SK-N-SH (cell line): ENCODE measurements around the gene CCDC197. TPM values are rescaled to one million over a fixed set of nuclear protein-coding genes. Genes with fewer than 3 reads are reported as not detected.

ENCODE experiments used
- CTCF ChIA-PET: fragments of 300-600, 350-600 bp; formaldehyde crosslinking; extraction: SDS; loops from one replicate; lab custom pipeline; 2021; lab: Yijun Ruan, JAX
- POLR2A ChIA-PET: fragments of 350-600 bp; sonication (Branson Sonifier 250); formaldehyde crosslinking; extraction: SDS; loops from one replicate; lab custom pipeline; 2020; ENCODE audit warnings: antibody characterized with exemption, inconsistent platforms; lab: Yijun Ruan, JAX
- DNase-seq: peaks from one replicate; pipeline ENCODE4 v3.0.0; 2012
- H2AFZ ChIP-seq: fragments of 200-600 bp; sonication (generic); 2 replicates; pipeline ENCODE4 v1.8.1; 2016; ENCODE audit warnings: antibody characterized with exemption, mild to moderate bottlenecking, low read depth
- H3F3A ChIP-seq: fragments of 200-600 bp; sonication (generic); replicated peaks from 2 replicates; pipeline ENCODE3; 2016; ENCODE audit warnings: antibody characterized with exemption, mild to moderate bottlenecking; ENCODE audit not compliant: insufficient read depth
- H3K27ac ChIP-seq, 2 experiments: fragments of 200-500 bp in 1 of 2; fragments of 200-600 bp in 1 of 2; sonication (Bioruptor generic) in 1 of 2; sonication (generic), shearing (Covaris generic) in 1 of 2; 2 replicates each; pipeline versions ENCODE4 v1.5.1 to v1.6.1; 2014 to 2016; ENCODE audit warnings: low read depth in 2 of 2, inconsistent platforms in 1 of 2, low read length in 1 of 2, mild to moderate bottlenecking in 1 of 2, mixed read lengths in 1 of 2
- H3K27me3 ChIP-seq: fragments of 200-600 bp; sonication (generic), shearing (Covaris generic); 2 replicates; pipeline ENCODE4 v1.6.1; 2016; ENCODE audit warnings: mixed run types; ENCODE audit not compliant: insufficient read depth
- H3K36me3 ChIP-seq, 2 experiments: fragments of 200-500 bp in 1 of 2; fragments of 200-600 bp in 1 of 2; sonication (Bioruptor generic) in 1 of 2; sonication (generic) in 1 of 2; replicated peaks in 1 of 2; 2 replicates each; pipeline versions ENCODE3 to v1.5.1; 2014 to 2016; ENCODE audit warnings: low read length in 1 of 2, mild to moderate bottlenecking in 1 of 2; ENCODE audit not compliant: insufficient read depth in 2 of 2, control insufficient read depth in 1 of 2
- H3K4me1 ChIP-seq, 2 experiments: fragments of 200-500 bp in 1 of 2; fragments of 200-600 bp in 1 of 2; sonication (Bioruptor generic) in 1 of 2; sonication (generic), shearing (Covaris generic) in 1 of 2; 2 replicates each; pipeline versions ENCODE4 v1.5.1 to v1.6.1; 2014 to 2016; ENCODE audit warnings: low read depth in 1 of 2, low read length in 1 of 2, mixed run types in 1 of 2; ENCODE audit not compliant: insufficient read depth in 2 of 2, control insufficient read depth in 1 of 2
- H3K4me2 ChIP-seq: fragments of 200-600 bp; sonication (generic), shearing (Covaris generic); 2 replicates; pipeline ENCODE4 v1.6.1; 2017; ENCODE audit warnings: mixed run types
- H3K4me3 ChIP-seq, 2 experiments: fragments of 200-500 bp in 1 of 2; fragments of 200-600 bp in 1 of 2; sonication (Bioruptor generic) in 1 of 2; sonication (generic), shearing (Covaris generic) in 1 of 2; 2 replicates each; pipeline versions ENCODE4 v1.5.1 to v1.8.1; 2014 to 2016; ENCODE audit warnings: low read depth in 2 of 2, inconsistent platforms in 1 of 2, low read length in 1 of 2, mild to moderate bottlenecking in 1 of 2, mixed read lengths in 1 of 2, moderate library complexity in 1 of 2
- H3K79me2 ChIP-seq: fragments of 200-600 bp; sonication (generic); 2 replicates; pipeline ENCODE4 v1.8.1; 2017; ENCODE audit warnings: mild to moderate bottlenecking; ENCODE audit not compliant: insufficient read depth
- H3K9ac ChIP-seq: fragments of 200-600 bp; sonication (generic); 2 replicates; pipeline ENCODE4 v1.6.1; 2017; ENCODE audit warnings: mixed run types
- H3K9me2 ChIP-seq: fragments of 200-600 bp; sonication (generic); 2 replicates; pipeline ENCODE4 v1.6.1; 2017; ENCODE audit warnings: mixed run types
- H3K9me3 ChIP-seq: fragments of 200-600 bp; sonication (generic); 2 replicates; pipeline ENCODE4 v1.6.1; 2017; ENCODE audit warnings: mixed run types, mild to moderate bottlenecking, moderate library complexity
- H4K20me1 ChIP-seq: fragments of 200-600 bp; sonication (generic); 2 replicates; pipeline ENCODE4 v1.6.1; 2017; ENCODE audit warnings: mild to moderate bottlenecking, mixed run types; ENCODE audit not compliant: insufficient read depth
- CHD2 ChIP-seq: fragments of 150-350 bp; IDR thresholded peaks from 2 replicates; pipeline ENCODE4 v1.6.1; 2018; ENCODE audit warnings: low read length; ENCODE audit not compliant: partially characterized antibody
- EP300 ChIP-seq, 2 experiments: IDR thresholded peaks; 2 replicates each; pipeline versions ENCODE4 v1.4.0 to v1.6.1; 2012; ENCODE audit warnings: borderline replicate concordance in 1 of 2, low read depth in 1 of 2, low read length in 1 of 2
- EZH2phosphoT487 ChIP-seq: fragments of 200-600 bp; sonication (generic); IDR thresholded peaks from 2 replicates; pipeline ENCODE4 v1.6.1; 2017; ENCODE audit warnings: low read depth, mixed run types, mild to moderate bottlenecking, antibody characterized with exemption, moderate library complexity, borderline replicate concordance
- FOXJ3 ChIP-seq: sonication (generic); formaldehyde crosslinking; IDR thresholded peaks from 2 replicates; pipeline ENCODE4 v1.5.1; 2020; ENCODE audit warnings: mild to moderate bottlenecking, missing genetic modification reagents
- JUND ChIP-seq: IDR thresholded peaks from 2 replicates; pipeline ENCODE4 v1.4.0; 2012
- MEF2A ChIP-seq: IDR thresholded peaks from 2 replicates; pipeline ENCODE4 v1.4.0; 2012; ENCODE audit warnings: low read depth, borderline replicate concordance
- MXI1 ChIP-seq: IDR thresholded peaks from 2 replicates; pipeline ENCODE4 v1.6.1; 2012; ENCODE audit warnings: mild to moderate bottlenecking, low read depth, low read length, improper control_type of control experiment
- NRF1 ChIP-seq: IDR thresholded peaks from 2 replicates; pipeline ENCODE4 v1.6.1; 2012; ENCODE audit warnings: low read depth, mild to moderate bottlenecking, low read length
- POLR2AphosphoS5 ChIP-seq: IDR thresholded peaks from 2 replicates; pipeline ENCODE4 v1.6.1; 2012; ENCODE audit warnings: low read depth, low read length
- RCOR1 ChIP-seq: fragments of 150-350 bp; IDR thresholded peaks from 2 replicates; pipeline ENCODE4 v1.6.1; 2017; ENCODE audit warnings: antibody characterized with exemption, low read length
- RFX5 ChIP-seq: IDR thresholded peaks from 2 replicates; pipeline ENCODE4 v1.6.1; 2012; ENCODE audit warnings: mild to moderate bottlenecking, improper control_type of control experiment, low read length
- SIN3A ChIP-seq: IDR thresholded peaks from 2 replicates; pipeline ENCODE4 v1.6.1; 2012; ENCODE audit warnings: low read depth, mild to moderate bottlenecking, low read length, moderate library complexity, borderline replicate concordance
- TCF12 ChIP-seq: IDR thresholded peaks from 2 replicates; pipeline ENCODE4 v1.4.0; 2012
- YY1 ChIP-seq: IDR thresholded peaks from 2 replicates; pipeline ENCODE4 v1.4.0; 2012; ENCODE audit warnings: low read depth, mild to moderate bottlenecking
- WGBS: methylation state at CpG from one replicate; pipeline ENCODE4 v1.1.6; 2017; ENCODE audit warnings: low lambda C conversion rate; 5-methylcytosine and 5-hydroxymethylcytosine counted together
- polyA plus RNA-seq, 3 experiments: library from polyadenylated mRNA; depleted of rRNA; stranded (reverse); fragments of >200 nt; gene quantifications; 2 replicates each; pipeline ENCODE4 v1.2.3, GENCODE V29; 2012
- TF ChIP-seq, protein P1 (sequence below): IDR thresholded peaks from 2 replicates; pipeline ENCODE4 v1.4.0; 2012; ENCODE audit warnings: low read depth
- TF ChIP-seq, protein P2 (sequence below): IDR thresholded peaks from 2 replicates; pipeline ENCODE4 v1.4.0; 2012; ENCODE audit warnings: low read depth, borderline replicate concordance
- TF ChIP-seq, protein P3 (sequence below): fragments of 150-350 bp; IDR thresholded peaks from 2 replicates; pipeline ENCODE4 v1.6.1; 2016; ENCODE audit warnings: mild to moderate bottlenecking, low read depth, low read length
- TF ChIP-seq, protein P4 (sequence below): IDR thresholded peaks from 2 replicates; pipeline ENCODE4 v1.6.1; 2012; ENCODE audit warnings: mild to moderate bottlenecking, low read depth, low read length, moderate library complexity
- TF ChIP-seq, protein P5 (sequence below): fragments of 150-350 bp; IDR thresholded peaks from 2 replicates; pipeline ENCODE4 v1.6.1; 2017; ENCODE audit warnings: antibody characterized with exemption, low read length, low read depth, borderline replicate concordance

The CCDC197 gene
- polyA plus RNA-seq, 1 of the 3 experiments (the other 2 are of a cell fraction) = not detected

DNA sequence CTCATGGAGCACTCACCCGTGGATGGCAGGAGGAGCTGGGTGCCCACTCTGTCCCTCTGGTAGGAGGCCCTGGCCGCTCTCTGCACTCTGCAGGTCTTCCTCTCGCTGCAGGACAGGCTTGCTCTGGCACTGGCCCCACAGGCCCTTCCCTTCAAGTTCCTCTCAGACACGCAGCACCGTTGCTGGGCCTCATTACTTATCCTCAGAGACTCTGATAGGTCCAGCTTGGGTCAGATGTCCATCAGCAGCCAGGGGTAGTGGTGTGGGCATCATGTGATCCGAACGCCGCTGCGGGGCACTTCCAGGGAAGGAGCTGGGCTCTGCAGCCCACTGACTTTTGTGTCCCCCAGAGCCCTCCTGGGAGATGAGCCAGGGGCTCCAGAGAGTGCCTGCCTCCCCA is 40.9 kb downstream of the CCDC197 start:
- no peak overlapping the region for H2AFZ ChIP-seq
- H3F3A ChIP-seq = no peaks in the 10 kb centered on the region
- no peak overlapping the region for H3K27ac ChIP-seq
- ChIA-PET CTCF (interaction anchor here (1.1 to 10.8 kb wide), 9 partner anchors 10 to 101 kb away, joined by 3 to 132 read pairs (median 11); partner anchors contain the start of gene IFI27L2), POLR2A (interaction anchor here (0.8 kb wide), 1 partner anchor 11 kb away, joined by 3 read pairs; no protein-coding TSS in a partner anchor)
- no peaks in the 10 kb centered on the region for H3K27me3 ChIP-seq
- H3K4me2 ChIP-seq = no peak overlapping the region
- no peaks in the 10 kb centered on the region for H4K20me1 ChIP-seq
- H3K79me2 ChIP-seq = no peaks in the 10 kb centered on the region
- no peaks in the 10 kb centered on the region for H3K9me3 ChIP-seq
- 87% methylated on average over 6 of the region's 9 CpGs for WGBS
- no peaks in the 10 kb centered on the region for H3K9me2 ChIP-seq
- no peaks in the 10 kb centered on the region for H3K36me3 ChIP-seq
- no peak for TF ChIP-seq FOXJ3 (CRISPR knock-in tag)
- TF ChIP-seq JUND = no peak
- TF ChIP-seq, protein P1, sequence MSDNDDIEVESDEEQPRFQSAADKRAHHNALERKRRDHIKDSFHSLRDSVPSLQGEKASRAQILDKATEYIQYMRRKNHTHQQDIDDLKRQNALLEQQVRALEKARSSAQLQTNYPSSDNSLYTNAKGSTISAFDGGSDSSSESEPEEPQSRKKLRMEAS = no peak
- no peak for TF ChIP-seq NRF1
- no peak for TF ChIP-seq YY1
- TF ChIP-seq CHD2 = no peak
- TF ChIP-seq, all 33 proteins: peak for 0
- Histone ChIP-seq H3K4me3 (no peak overlapping the region), H3K4me1 (peaks cover 0 to 13% of the 10 kb centered on the region in 2 experiments; a peak in 1 of 4 replicates), H3K9ac (no peak overlapping the region)
- no peak for DNase-seq

DNA sequence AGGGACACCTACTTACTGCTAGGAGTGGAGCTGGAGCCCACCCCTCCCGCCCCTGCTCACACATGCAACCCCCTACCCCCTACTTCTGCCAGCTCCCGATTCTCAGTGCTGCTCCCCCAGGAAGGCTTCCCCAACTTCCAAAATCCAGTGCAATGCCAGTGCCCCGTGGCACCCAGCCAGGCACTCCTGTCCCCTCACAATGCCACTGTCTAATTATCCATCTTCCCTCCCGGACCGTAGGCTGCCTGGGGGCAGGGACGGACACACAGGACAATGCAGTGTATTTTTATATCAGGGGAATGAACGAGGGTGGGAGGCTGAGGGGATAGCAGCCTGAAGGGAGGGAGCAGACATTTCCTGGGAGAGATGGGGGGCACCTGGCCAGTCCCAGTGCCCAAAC is 41.4 kb downstream of the CCDC197 start:
- WGBS = 77% methylated on average over 6 of the region's 7 CpGs
- H3K9ac ChIP-seq = no peak overlapping the region
- TF ChIP-seq YY1 (no peak), MEF2A (no peak), RCOR1 (no peak), POLR2AphosphoS5 (no peak), SIN3A (no peak), RFX5 (no peak), MXI1 (no peak), TCF12 (no peak), EZH2phosphoT487 (no peak), NRF1 (no peak), EP300 (IDR thresholded peaks at IDR 0.05; ENCODE audit: borderline replicate concordance in 1 of 2, low read depth in 1 of 2, low read length in 1 of 2) (no peak)
- TF ChIP-seq, protein P2, sequence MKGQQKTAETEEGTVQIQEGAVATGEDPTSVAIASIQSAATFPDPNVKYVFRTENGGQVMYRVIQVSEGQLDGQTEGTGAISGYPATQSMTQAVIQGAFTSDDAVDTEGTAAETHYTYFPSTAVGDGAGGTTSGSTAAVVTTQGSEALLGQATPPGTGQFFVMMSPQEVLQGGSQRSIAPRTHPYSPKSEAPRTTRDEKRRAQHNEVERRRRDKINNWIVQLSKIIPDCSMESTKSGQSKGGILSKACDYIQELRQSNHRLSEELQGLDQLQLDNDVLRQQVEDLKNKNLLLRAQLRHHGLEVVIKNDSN = no peak
- TF ChIP-seq, protein P3, sequence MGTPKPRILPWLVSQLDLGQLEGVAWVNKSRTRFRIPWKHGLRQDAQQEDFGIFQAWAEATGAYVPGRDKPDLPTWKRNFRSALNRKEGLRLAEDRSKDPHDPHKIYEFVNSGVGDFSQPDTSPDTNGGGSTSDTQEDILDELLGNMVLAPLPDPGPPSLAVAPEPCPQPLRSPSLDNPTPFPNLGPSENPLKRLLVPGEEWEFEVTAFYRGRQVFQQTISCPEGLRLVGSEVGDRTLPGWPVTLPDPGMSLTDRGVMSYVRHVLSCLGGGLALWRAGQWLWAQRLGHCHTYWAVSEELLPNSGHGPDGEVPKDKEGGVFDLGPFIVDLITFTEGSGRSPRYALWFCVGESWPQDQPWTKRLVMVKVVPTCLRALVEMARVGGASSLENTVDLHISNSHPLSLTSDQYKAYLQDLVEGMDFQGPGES = no peak
- TF ChIP-seq, protein P4, sequence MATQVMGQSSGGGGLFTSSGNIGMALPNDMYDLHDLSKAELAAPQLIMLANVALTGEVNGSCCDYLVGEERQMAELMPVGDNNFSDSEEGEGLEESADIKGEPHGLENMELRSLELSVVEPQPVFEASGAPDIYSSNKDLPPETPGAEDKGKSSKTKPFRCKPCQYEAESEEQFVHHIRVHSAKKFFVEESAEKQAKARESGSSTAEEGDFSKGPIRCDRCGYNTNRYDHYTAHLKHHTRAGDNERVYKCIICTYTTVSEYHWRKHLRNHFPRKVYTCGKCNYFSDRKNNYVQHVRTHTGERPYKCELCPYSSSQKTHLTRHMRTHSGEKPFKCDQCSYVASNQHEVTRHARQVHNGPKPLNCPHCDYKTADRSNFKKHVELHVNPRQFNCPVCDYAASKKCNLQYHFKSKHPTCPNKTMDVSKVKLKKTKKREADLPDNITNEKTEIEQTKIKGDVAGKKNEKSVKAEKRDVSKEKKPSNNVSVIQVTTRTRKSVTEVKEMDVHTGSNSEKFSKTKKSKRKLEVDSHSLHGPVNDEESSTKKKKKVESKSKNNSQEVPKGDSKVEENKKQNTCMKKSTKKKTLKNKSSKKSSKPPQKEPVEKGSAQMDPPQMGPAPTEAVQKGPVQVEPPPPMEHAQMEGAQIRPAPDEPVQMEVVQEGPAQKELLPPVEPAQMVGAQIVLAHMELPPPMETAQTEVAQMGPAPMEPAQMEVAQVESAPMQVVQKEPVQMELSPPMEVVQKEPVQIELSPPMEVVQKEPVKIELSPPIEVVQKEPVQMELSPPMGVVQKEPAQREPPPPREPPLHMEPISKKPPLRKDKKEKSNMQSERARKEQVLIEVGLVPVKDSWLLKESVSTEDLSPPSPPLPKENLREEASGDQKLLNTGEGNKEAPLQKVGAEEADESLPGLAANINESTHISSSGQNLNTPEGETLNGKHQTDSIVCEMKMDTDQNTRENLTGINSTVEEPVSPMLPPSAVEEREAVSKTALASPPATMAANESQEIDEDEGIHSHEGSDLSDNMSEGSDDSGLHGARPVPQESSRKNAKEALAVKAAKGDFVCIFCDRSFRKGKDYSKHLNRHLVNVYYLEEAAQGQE = no peak
- TF ChIP-seq, protein P5, sequence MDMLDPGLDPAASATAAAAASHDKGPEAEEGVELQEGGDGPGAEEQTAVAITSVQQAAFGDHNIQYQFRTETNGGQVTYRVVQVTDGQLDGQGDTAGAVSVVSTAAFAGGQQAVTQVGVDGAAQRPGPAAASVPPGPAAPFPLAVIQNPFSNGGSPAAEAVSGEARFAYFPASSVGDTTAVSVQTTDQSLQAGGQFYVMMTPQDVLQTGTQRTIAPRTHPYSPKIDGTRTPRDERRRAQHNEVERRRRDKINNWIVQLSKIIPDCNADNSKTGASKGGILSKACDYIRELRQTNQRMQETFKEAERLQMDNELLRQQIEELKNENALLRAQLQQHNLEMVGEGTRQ = no peak
- no peaks in the 10 kb centered on the region for H4K20me1 ChIP-seq
- ChIA-PET CTCF (interaction anchor here (1.1 to 10.8 kb wide), 8 partner anchors 10 to 102 kb away, joined by 3 to 132 read pairs (median 16); partner anchors contain the start of gene IFI27L2), POLR2A (interaction anchor here (0.8 kb wide), 1 partner anchor 10 kb away, joined by 3 read pairs; no protein-coding TSS in a partner anchor)
- no peaks in the 10 kb centered on the region for H3K9me2 ChIP-seq
- no peak overlapping the region for H2AFZ ChIP-seq
- peaks cover 0 to 3% of the 10 kb centered on the region in 2 experiments for H3K36me3 ChIP-seq
- no peaks in the 10 kb centered on the region for H3F3A ChIP-seq
- H3K27ac ChIP-seq = no peak overlapping the region
- H3K9me3 ChIP-seq = no peaks in the 10 kb centered on the region
- H3K4me2 ChIP-seq = no peak overlapping the region
- no peak overlapping the region for H3K4me3 ChIP-seq
- DNase-seq = no peak
- no peaks in the 10 kb centered on the region for H3K27me3 ChIP-seq
- no peaks in the 10 kb centered on the region for H3K79me2 ChIP-seq
- H3K4me1 ChIP-seq = peaks cover 0 to 13% of the 10 kb centered on the region in 2 experiments; a peak in 1 of 4 replicates
